GM21717 (cell line): ENCODE data around the gene PCSK6.

Experiments
- ATAC-seq: cut with Tn5 transposase; IDR thresholded peaks from one replicate; pipeline ENCODE4 v1.9.1; 2021; ENCODE audit warnings: mild to moderate bottlenecking, moderate library complexity; ENCODE audit not compliant: unreplicated experiment

The PCSK6 gene

GRCh38 chr15:101483462-101483861 is 6.0 kb downstream of the PCSK6 start:
- no peak for ATAC-seq

GRCh38 chr15:101482526-101483371 is 6.8 kb downstream of the PCSK6 start:
- ATAC-seq = no peak

- no peak for ATAC-seq
Observed at GRCh38 chr15:101481917-101482525, 7.5 kb downstream of the PCSK6 start.

GRCh38 chr15:101481381-101481705 is 8.2 kb downstream of the PCSK6 start:
- no peak for ATAC-seq

GRCh38 chr15:101480613-101481380 is 8.7 kb downstream of the PCSK6 start:
- ATAC-seq = no peak

GRCh38 chr15:101479851-101480612 is 9.5 kb downstream of the PCSK6 start:
- ATAC-seq = no peak

- no peak for ATAC-seq
Observed at GRCh38 chr15:101479342-101479845, 10.1 kb downstream of the PCSK6 start.

- no peak for ATAC-seq
Observed at GRCh38 chr15:101478701-101479341, 10.7 kb downstream of the PCSK6 start.

- no peak for ATAC-seq
Observed at GRCh38 chr15:101477851-101478362, 11.6 kb downstream of the PCSK6 start.

GRCh38 chr15:101476756-101477155 is 12.8 kb downstream of the PCSK6 start:
- ATAC-seq = no peak

- ATAC-seq = no peak
Observed at GRCh38 chr15:101474983-101475382, 14.5 kb downstream of the PCSK6 start.

GRCh38 chr15:101474233-101474632 is 15.3 kb downstream of the PCSK6 start:
- ATAC-seq = no peak

- ATAC-seq = no peak
Observed at GRCh38 chr15:101472033-101472432, 17.5 kb downstream of the PCSK6 start.

- no peak for ATAC-seq
Observed at GRCh38 chr15:101470548-101471239, 18.8 kb downstream of the PCSK6 start.

- no peak for ATAC-seq
Observed at GRCh38 chr15:101469520-101470288, 19.8 kb downstream of the PCSK6 start.

- ATAC-seq = no peak
Observed at GRCh38 chr15:101466188-101466587, 23.3 kb downstream of the PCSK6 start.

- ATAC-seq = no peak
Observed at GRCh38 chr15:101464999-101465669, 24.4 kb downstream of the PCSK6 start.

GRCh38 chr15:101464256-101464998 is 25.1 kb downstream of the PCSK6 start:
- ATAC-seq = no peak
